Pancreas (tissue), 10 donors: ENCODE measurements around the gene TLL2. TPM values are rescaled to one million over a fixed set of nuclear protein-coding genes. Genes with fewer than 3 reads are reported as not detected.

Experiments
- ATAC-seq, 4 donors: fragments of 200-7000 bp; cut with Tn5 transposase; one replicate each; pipeline versions ENCODE4 v1.8.0 to v1.9.1; 2020; ENCODE audit warnings: mild to moderate bottlenecking in 4 of 4, moderate library complexity in 4 of 4
- DNase-seq, 6 donors: peaks; one replicate each; pipeline ENCODE4 v3.0.0-alpha.2; 2020
- FAIRE-seq: peaks from 2 replicates; lab custom pipeline; 2012; peaks lifted over from hg19 to GRCh38; lab: Jason Lieb, UNC
- H3K27ac ChIP-seq, 4 donors: fragments of 200-600 bp; sonication (generic); 1 replicate in 3 of 4; 2 replicates in 1 of 4; pipeline versions ENCODE4 v1.5.0 to v1.8.0; 2020
- H3K27me3 ChIP-seq, 4 donors: fragments of 200-600 bp; one replicate each; pipeline ENCODE4 v1.8.0; 2021
- H3K36me3 ChIP-seq, 3 donors: fragments of 200-600 bp; sonication (generic) in 1 of 3; one replicate each; pipeline versions ENCODE4 v1.5.0 to v1.8.0; 2020 to 2021
- H3K4me1 ChIP-seq, 3 donors: fragments of 200-600 bp; one replicate each; pipeline ENCODE4 v1.8.0; 2021
- H3K4me3 ChIP-seq, 4 donors: fragments of 200-600 bp; sonication (generic) in 2 of 4; one replicate each; pipeline versions ENCODE4 v1.5.0 to v1.8.0; 2020 to 2021
- H3K9me3 ChIP-seq, 4 donors: fragments of 200-600 bp; one replicate each; pipeline ENCODE4 v1.8.0; 2021
- CTCF ChIP-seq, 4 donors: fragments of 200-600 bp; sonication (generic) in 3 of 4; IDR thresholded peaks; one replicate each; pipeline versions ENCODE4 v1.5.0 to v1.8.0; 2021; ENCODE audit warnings: antibody characterized with exemption in 4 of 4
- WGBS, 2 donors: extraction: QIAGEN DNeasy Blood & Tissue Kit; methylation state at CpG; one replicate each; pipeline ENCODE4 v1.1.7; 2013; 5-methylcytosine and 5-hydroxymethylcytosine counted together
- intact Hi-C, 3 donors: fragments of 100-400 bp; cut with DNase I; formaldehyde crosslinking; loops; one replicate each; pipeline versions ENCODE4 v1.11.1 to v1.14.2; 2022
- polyA plus RNA-seq, 2 donors: library from polyadenylated mRNA; stranded (reverse); fragments of 200-250 nt; gene quantifications; one replicate each; pipeline ENCODE4 v1.2.3, GENCODE V29; 2013
- total RNA-seq, 6 donors: library from RNA; stranded (reverse); fragmentation: NEBNext Ultra II Directional in 4 of 6; extraction: Animal tissue kit (Norgen Biotek cat#: 25700) in 4 of 6; gene quantifications; one replicate each; pipeline versions ENCODE4 v1.2.1 to v1.2.4, GENCODE V29; 2021 to 2023
- donor health status: healthy with polysubstance abuse.
- donor health status: DM: no; HTN: no; CAD: no; lungs with moderate emphysema.
- donor health status: DM: no; HTN: no; CAD: no.
- donor health status: control.
- donor health status: control.
- donor health status: Bipolar disorder and iron deficiency.
- donor health status: DM: yes; HTN: yes; CAD: no.
- donor health status: DM: no; HTN: no; CAD: no.
- donor health status: DM: no; HTN: no; CAD: no.
- donor health status: DM: yes; HTN: yes; CAD: no.

Gene TLL2
- total and polyA plus RNA-seq, 8 donors = 0.14 to 0.97 (median 0.27) TPM

- TF ChIP-seq CTCF (IDR thresholded peaks at IDR 0.05) = no peak
- Histone ChIP-seq H3K27ac (no peak overlapping the region), H3K4me1 (no peaks in the 10 kb centered on the region), H3K9me3 (no peaks in the 10 kb centered on the region), H3K4me3 (no peak overlapping the region), H3K36me3 (no peaks in the 10 kb centered on the region), H3K27me3 (no peaks in the 10 kb centered on the region)
- intact Hi-C loops = no loop called here
- no peak for FAIRE-seq
- ATAC-seq = no peak
- no peak for DNase-seq
- 62 to 69% methylated on average over 13 of the region's 13 CpGs for WGBS, 2 donors
These were observed 100.5 kb downstream of the TLL2 start for GRCh38 chr10:96413151-96413787.

DNA sequence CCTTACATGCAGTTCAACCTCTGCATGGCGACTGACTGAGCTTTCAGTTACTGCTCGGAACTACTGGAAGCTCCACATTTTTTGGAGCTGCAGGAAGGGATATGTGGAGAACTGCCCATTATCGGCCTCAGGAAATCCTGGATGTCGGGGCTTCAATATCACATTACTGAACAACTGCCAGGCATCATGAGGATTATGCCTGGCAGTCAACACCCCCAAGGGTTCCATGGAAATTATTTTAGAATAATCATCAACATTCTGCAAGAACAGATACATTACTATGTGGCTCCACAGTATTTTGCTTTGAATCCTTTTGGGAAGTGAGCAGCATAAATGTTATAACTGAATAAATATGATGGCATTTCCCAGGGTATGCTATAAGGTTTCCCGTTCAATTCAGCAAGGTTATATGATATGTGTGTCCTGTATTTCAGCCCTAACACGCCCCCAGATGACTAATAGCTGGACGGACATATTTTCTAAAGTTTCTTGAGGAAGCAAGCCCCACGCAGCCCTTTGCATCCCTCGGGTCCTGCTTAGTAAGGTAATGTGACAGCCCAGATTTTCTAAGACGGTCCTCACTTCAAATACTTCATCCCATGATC is 101.9 kb downstream of the TLL2 start:
- Histone ChIP-seq H3K4me1 (no peaks in the 10 kb centered on the region), H3K27ac (no peak overlapping the region), H3K36me3 (no peaks in the 10 kb centered on the region), H3K4me3 (no peak overlapping the region), H3K27me3 (no peaks in the 10 kb centered on the region), H3K9me3 (no peaks in the 10 kb centered on the region)
- no peak for TF ChIP-seq CTCF (IDR thresholded peaks at IDR 0.05)
- WGBS, 2 donors = 62 to 73% methylated on average over 10 of the region's 10 CpGs
- no peak for DNase-seq
- FAIRE-seq = no peak
- no peak for ATAC-seq
- intact Hi-C loops = no loop called here

DNA sequence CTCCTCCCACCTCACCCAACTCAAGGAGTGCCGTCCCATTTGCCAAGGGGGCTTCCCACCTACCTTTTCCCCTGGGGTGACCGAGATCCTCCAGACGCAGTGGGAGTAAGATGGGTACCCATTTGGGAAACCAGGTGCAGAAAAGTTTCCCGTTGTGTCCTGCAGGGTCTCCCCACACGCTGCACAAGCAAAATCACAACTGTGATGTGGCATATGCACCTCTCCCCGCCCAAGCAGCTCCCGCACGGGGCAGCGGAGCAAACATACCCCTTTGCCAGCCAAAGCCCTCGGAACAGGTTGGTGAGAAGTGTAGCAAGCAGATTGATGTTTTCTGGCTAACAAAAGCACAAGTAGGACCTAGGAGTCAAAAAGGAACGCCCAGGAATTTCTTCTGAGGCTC is 103.4 kb downstream of the TLL2 start:
- ATAC-seq = no peak
- H3K4me1 ChIP-seq = no peaks in the 10 kb centered on the region
- no peak overlapping the region for H3K27ac ChIP-seq
- H3K9me3 ChIP-seq = no peaks in the 10 kb centered on the region
- H3K27me3 ChIP-seq = no peaks in the 10 kb centered on the region
- no peaks in the 10 kb centered on the region for H3K36me3 ChIP-seq
- WGBS, 2 donors = 78 to 80% methylated on average over 11 of the region's 11 CpGs
- no peak for FAIRE-seq
- TF ChIP-seq CTCF (IDR thresholded peaks at IDR 0.05) = no peak
- H3K4me3 ChIP-seq = no peak overlapping the region
- DNase-seq = no peak
- intact Hi-C loops = no loop called here

DNA sequence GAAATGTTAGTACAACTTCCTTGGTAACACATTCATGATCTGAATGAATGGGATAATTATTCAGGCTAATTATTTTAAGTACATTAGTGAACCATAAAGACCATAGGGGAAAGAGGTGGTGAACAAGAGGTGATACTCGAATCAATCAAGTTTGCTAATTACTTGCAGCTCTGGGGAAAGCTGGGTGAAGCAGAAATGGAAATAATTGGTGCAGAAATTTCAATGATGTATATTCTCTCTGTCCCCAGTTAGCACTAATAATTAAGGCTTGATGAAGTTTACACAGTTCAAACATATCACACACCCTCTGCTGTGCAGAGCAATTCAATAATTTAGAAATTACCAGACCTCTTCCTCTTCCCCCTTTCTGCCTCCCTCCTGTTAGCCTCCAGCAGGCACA is 105.5 kb downstream of the TLL2 start:
- Histone ChIP-seq H3K36me3 (no peaks in the 10 kb centered on the region), H3K4me1 (no peaks in the 10 kb centered on the region), H3K27me3 (no peaks in the 10 kb centered on the region), H3K9me3 (no peaks in the 10 kb centered on the region), H3K27ac (no peak overlapping the region), H3K4me3 (no peak overlapping the region)
- 58 to 59% methylated on average over 1 of the region's 1 CpG for WGBS, 2 donors
- FAIRE-seq (no peak), ATAC-seq (no peak), DNase-seq (no peak)
- intact Hi-C loops = no loop called here
- TF ChIP-seq CTCF (IDR thresholded peaks at IDR 0.05) = no peak

DNA sequence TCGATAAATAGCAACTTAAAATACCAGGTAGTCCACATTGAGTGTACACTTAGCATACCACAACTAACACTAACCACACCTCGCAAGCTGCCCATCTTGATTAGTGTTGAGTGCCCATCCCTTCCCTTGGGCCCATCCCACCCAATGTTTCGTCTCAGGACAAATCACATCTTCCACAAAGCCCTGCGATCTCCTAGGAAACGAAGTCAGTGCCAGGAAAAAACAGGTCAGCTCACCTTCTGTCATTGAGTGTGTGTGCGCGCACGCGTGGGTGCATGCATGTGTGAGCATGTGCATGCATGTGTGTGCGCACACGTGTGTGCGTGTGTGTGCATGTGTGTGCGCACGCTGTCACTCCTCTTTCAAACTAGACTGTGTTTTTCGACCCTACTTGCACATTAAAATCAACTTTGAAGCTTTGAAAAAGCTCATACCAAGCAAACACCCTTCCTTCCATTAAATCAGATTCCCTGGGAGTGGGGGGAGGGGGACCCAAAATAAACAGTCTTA is 106.1 kb downstream of the TLL2 start:
- FAIRE-seq = no peak
- no peaks in the 10 kb centered on the region for H3K27me3 ChIP-seq
- no peak for TF ChIP-seq CTCF (IDR thresholded peaks at IDR 0.05)
- no peaks in the 10 kb centered on the region for H3K36me3 ChIP-seq
- no peak for ATAC-seq
- H3K4me3 ChIP-seq = no peak overlapping the region
- no peak overlapping the region for H3K27ac ChIP-seq
- no peaks in the 10 kb centered on the region for H3K4me1 ChIP-seq
- WGBS, 2 donors = 78 to 85% methylated on average over 15 of the region's 15 CpGs
- intact Hi-C loops = no loop called here
- no peaks in the 10 kb centered on the region for H3K9me3 ChIP-seq
- no peak for DNase-seq
